ENCODE results near the gene ZNF23.

ZNF23 gene

GRCh38 chr16:71498031-71498430 is 36.0 kb upstream of the ZNF23 start:
- no peak for DNase-seq (ENCODE audit: low read depth)
- TF ChIP-seq CTCF (IDR thresholded peaks at IDR 0.05; ENCODE audit: insufficient read depth, low read depth, low read length, missing control alignments): no peak

GRCh38 chr16:71493213-71493612 is 31.2 kb upstream of the ZNF23 start:
- no peak overlapping the region for H3K4me3 ChIP-seq (ENCODE audit: low read length)
- TF ChIP-seq CTCF (IDR thresholded peaks at IDR 0.05; ENCODE audit: insufficient read depth, low read depth, low read length, missing control alignments): no peak
- no peak for DNase-seq (ENCODE audit: low read depth)

More at GRCh38 chr16:71498031-71498430, 36.0 kb upstream of the ZNF23 start:
- H3K4me3 ChIP-seq (ENCODE audit: low read length): no peak overlapping the region

- no peak for DNase-seq (ENCODE audit: low read depth)
- H3K4me3 ChIP-seq (ENCODE audit: low read length): no peak overlapping the region
- TF ChIP-seq CTCF (IDR thresholded peaks at IDR 0.05; ENCODE audit: insufficient read depth, low read depth, low read length, missing control alignments): no peak
These were observed 30.7 kb upstream of the ZNF23 start for GRCh38 chr16:71492786-71493185.

GRCh38 chr16:71491054-71491453 is 29.0 kb upstream of the ZNF23 start:
- H3K4me3 ChIP-seq (ENCODE audit: low read length): no peak overlapping the region
- TF ChIP-seq CTCF (IDR thresholded peaks at IDR 0.05; ENCODE audit: insufficient read depth, low read depth, low read length, missing control alignments): no peak

GRCh38 chr16:71490361-71490760 is 28.3 kb upstream of the ZNF23 start:
- no peak for TF ChIP-seq CTCF (IDR thresholded peaks at IDR 0.05; ENCODE audit: insufficient read depth, low read depth, low read length, missing control alignments)
- no peak overlapping the region for H3K4me3 ChIP-seq (ENCODE audit: low read length)
- DNase-seq (ENCODE audit: low read depth): no peak

More at GRCh38 chr16:71491054-71491453, 29.0 kb upstream of the ZNF23 start:
- DNase-seq (ENCODE audit: low read depth): no peak

GRCh38 chr16:71489122-71489521 is 27.1 kb upstream of the ZNF23 start, which contains the start of gene ZNF19:
Gene ZNF19, minus strand, starts transcription at chr16:71489324. Its CDS starts 7,210 bp downstream, at chr16:71482114.
- H3K4me3 ChIP-seq (ENCODE audit: low read length): no peak within 1 kb of the TSS
- DNase-seq (ENCODE audit: low read depth): no peak
- TF ChIP-seq CTCF (IDR thresholded peaks at IDR 0.05; ENCODE audit: insufficient read depth, low read depth, low read length, missing control alignments): no peak

All from epithelial cell of esophagus (primary cell).